ENCODE data around the gene HDAC9. TPM values are rescaled to one million over a fixed set of nuclear protein-coding genes. Genes with fewer than 3 reads are reported as not detected.

Gene HDAC9
- total RNA-seq, 4 donors from 2014 or later = 1.2 to 8.0 (median 1.6) TPM

GRCh38 chr7:18521236-18521589, 25.7 kb downstream of the HDAC9 start:
- no peaks in the 10 kb centered on the region for H3K9me3 ChIP-seq
- no peaks in the 10 kb centered on the region for H3K36me3 ChIP-seq
- no peaks in the 10 kb centered on the region for H3K27me3 ChIP-seq
- no peak overlapping the region for H3K27ac ChIP-seq
- H3K4me1 ChIP-seq = no peaks in the 10 kb centered on the region
- no peak for DNase-seq
- intact Hi-C loops (cut with DNase I) = no loop called here
- no peak overlapping the region for H3K4me3 ChIP-seq
- 76% methylated on average over 3 of the region's 3 CpGs for WGBS, 2 donors
- no peak for TF ChIP-seq POLR2A (IDR thresholded peaks at IDR 0.05)
- TF ChIP-seq, protein P1, sequence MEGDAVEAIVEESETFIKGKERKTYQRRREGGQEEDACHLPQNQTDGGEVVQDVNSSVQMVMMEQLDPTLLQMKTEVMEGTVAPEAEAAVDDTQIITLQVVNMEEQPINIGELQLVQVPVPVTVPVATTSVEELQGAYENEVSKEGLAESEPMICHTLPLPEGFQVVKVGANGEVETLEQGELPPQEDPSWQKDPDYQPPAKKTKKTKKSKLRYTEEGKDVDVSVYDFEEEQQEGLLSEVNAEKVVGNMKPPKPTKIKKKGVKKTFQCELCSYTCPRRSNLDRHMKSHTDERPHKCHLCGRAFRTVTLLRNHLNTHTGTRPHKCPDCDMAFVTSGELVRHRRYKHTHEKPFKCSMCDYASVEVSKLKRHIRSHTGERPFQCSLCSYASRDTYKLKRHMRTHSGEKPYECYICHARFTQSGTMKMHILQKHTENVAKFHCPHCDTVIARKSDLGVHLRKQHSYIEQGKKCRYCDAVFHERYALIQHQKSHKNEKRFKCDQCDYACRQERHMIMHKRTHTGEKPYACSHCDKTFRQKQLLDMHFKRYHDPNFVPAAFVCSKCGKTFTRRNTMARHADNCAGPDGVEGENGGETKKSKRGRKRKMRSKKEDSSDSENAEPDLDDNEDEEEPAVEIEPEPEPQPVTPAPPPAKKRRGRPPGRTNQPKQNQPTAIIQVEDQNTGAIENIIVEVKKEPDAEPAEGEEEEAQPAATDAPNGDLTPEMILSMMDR (IDR thresholded peaks at IDR 0.05) = no peak

DNA sequence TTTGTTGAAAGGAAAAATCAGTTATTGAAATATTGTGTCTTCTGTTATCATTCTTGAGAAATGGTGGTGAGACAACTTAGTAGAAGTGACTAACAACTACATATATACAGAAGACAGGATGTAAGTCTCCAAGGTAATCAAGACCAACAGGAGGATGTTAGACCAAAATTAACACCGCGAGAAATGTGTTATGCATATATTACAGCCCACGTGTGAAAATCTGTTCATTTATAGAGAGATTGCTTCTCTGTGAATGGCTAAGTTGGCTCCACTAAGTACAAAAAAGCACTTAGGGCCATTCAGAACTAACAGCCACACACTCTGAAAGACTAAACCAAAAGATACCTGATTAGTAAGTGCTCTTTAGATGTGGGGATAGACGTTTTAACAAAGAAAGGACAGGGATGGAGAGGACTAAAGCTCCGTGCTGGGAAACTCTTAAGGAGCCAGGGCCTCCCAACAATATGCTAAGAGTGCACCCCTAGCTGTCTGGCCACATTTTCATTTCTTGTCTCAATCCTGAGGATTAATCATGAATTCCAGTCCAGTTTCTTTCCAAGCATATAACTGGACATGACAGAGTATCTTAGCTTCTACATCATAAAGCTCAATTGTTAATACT, 26.5 kb downstream of the HDAC9 start:
- DNase-seq = no peak
- Histone ChIP-seq H3K4me3 (no peak overlapping the region), H3K4me1 (no peaks in the 10 kb centered on the region), H3K27me3 (no peaks in the 10 kb centered on the region), H3K27ac (no peak overlapping the region), H3K36me3 (no peaks in the 10 kb centered on the region), H3K9me3 (no peaks in the 10 kb centered on the region)
- WGBS, 2 donors = 68 to 81% methylated on average over 5 of the region's 5 CpGs
- intact Hi-C loops (cut with DNase I) = no loop called here
- TF ChIP-seq POLR2A (IDR thresholded peaks at IDR 0.05) = no peak
- TF ChIP-seq, protein P1 (IDR thresholded peaks at IDR 0.05) = no peak

DNA sequence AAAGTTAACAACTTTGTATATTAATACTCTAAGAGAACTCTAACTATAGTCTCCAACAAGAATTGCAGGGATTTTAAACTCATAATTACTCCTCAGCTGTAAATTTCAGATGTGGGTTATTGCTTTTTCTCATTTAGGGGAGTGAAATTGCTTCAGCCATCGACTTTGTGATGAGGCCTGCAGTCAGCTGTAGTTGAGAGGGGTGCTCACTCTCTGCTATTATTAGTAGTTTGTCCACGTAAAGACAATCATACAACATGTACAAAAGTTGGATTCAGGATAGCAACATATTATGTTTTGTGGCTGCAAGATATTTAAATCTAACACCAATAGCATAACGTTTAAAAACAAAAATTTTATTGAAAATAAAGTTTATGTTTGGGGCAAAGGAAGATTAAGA, 28.7 kb downstream of the HDAC9 start:
- Histone ChIP-seq H3K27ac (no peak overlapping the region), H3K4me3 (no peak overlapping the region), H3K4me1 (no peaks in the 10 kb centered on the region), H3K27me3 (no peaks in the 10 kb centered on the region), H3K36me3 (no peaks in the 10 kb centered on the region), H3K9me3 (no peaks in the 10 kb centered on the region)
- no peak for TF ChIP-seq POLR2A (IDR thresholded peaks at IDR 0.05)
- TF ChIP-seq, protein P1 (IDR thresholded peaks at IDR 0.05) = no peak
- DNase-seq = no peak
- intact Hi-C loops (cut with DNase I) = no loop called here
- whole genome bisulfite sequencing, 2 donors = 76 to 84% methylated on average over 3 of the region's 3 CpGs

DNA sequence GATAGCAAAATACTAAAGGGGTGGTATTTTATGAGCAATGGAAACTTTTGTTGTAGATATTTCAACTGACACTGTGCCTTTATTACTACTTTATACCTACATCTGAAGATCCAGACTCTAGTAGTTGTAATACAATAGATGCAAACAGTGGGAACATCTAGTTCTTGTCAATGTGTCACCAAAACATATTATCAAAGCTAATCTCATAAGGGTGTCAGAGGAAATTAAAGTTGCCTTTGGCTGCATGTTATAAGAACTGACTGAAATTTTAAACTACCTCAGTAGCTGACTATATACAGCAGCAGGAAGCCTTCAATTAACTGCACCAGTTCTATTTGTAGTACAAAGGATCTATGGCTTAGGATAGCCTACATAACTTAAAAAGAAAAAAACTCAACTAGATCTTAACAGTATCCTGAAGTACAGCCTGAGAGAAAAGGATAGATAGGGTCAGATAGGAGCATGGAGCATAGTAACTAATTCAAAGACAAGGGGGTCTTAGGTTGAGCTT, 30.9 kb downstream of the HDAC9 start:
- Histone ChIP-seq H3K4me1 (no peaks in the 10 kb centered on the region), H3K9me3 (no peaks in the 10 kb centered on the region), H3K36me3 (no peaks in the 10 kb centered on the region), H3K27me3 (no peaks in the 10 kb centered on the region), H3K4me3 (no peak overlapping the region), H3K27ac (no peak overlapping the region)
- TF ChIP-seq, protein P1 (IDR thresholded peaks at IDR 0.05) = no peak
- TF ChIP-seq POLR2A (IDR thresholded peaks at IDR 0.05) = no peak
- no peak for DNase-seq
- intact Hi-C loops (cut with DNase I) = no loop called here

DNA sequence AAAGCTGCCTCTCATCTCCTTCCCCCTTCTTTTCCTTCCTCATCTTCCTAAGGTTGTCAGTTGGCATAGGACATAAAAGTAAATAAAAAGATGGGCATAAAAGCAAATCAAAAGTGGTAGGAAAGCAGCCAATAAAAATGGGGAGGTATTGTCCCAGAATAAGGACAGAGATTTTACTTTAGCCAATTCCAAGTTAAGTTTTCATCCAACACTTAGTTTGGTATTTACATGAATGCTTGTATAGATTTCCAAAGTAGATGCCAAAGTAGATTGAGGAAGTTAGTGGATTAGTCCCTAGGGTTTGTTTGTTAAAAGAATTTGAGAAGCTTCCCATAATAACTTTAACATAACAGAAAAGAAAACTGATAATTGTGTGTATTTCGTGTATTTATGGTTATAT, 33.7 kb downstream of the HDAC9 start:
- no peaks in the 10 kb centered on the region for H3K4me1 ChIP-seq
- no peaks in the 10 kb centered on the region for H3K27me3 ChIP-seq
- no peaks in the 10 kb centered on the region for H3K9me3 ChIP-seq
- H3K27ac ChIP-seq = no peak overlapping the region
- TF ChIP-seq, protein P1 (IDR thresholded peaks at IDR 0.05) = no peak
- no peak for TF ChIP-seq POLR2A (IDR thresholded peaks at IDR 0.05)
- no peak overlapping the region for H3K4me3 ChIP-seq
- DNase-seq = no peak
- intact Hi-C loops (cut with DNase I) = no loop called here
- 63 to 79% methylated on average over 1 of the region's 1 CpG for WGBS, 2 donors
- H3K36me3 ChIP-seq = no peaks in the 10 kb centered on the region
